ENCODE data around the gene CAB39L. TPM values are rescaled to one million over a fixed set of nuclear protein-coding genes. Genes with fewer than 3 reads are reported as not detected.
A peak's percentile ranks its signal among the peaks of the same experiment; 100 is the strongest.

The CAB39L gene
- 6.8 TPM for total RNA-seq

- H3K9me3 ChIP-seq (ENCODE audit: control insufficient read depth in 3 of 3, low read length in 3 of 3): no peaks in the 10 kb centered on the region
- peak within 1 kb of the TSS; percentile 74 to 87 (median 87) for H3K9ac ChIP-seq (ENCODE audit: low read depth in 1 of 3, low read length in 3 of 3)
- H3K4me3 ChIP-seq (ENCODE audit: low read length in 3 of 3): peak within 1 kb of the TSS; percentile 86 to 94 (median 92)
- H3K27ac ChIP-seq (ENCODE audit: low read depth, low read length): peak within 1 kb of the TSS; percentile 85
- peaks cover 0 to 11% (median 0%) of the 10 kb centered on the region in 3 donors for H3K4me1 ChIP-seq (ENCODE audit: control insufficient read depth in 3 of 3, insufficient read depth in 3 of 3, low read length in 3 of 3)
- no peaks in the 10 kb centered on the region for H3K27me3 ChIP-seq (ENCODE audit: control insufficient read depth in 3 of 3, insufficient read depth in 3 of 3, low read length in 3 of 3)
- no peaks in the 10 kb centered on the region for H3K36me3 ChIP-seq (ENCODE audit: control insufficient read depth in 3 of 3, insufficient read depth in 3 of 3, low read length in 3 of 3)
Measured at GRCh38 chr13:49443704-49444523, at the start of gene CAB39L, which contains the start of gene SETDB2. Gene CAB39L (minus strand): TSS chr13:49444064. CDS start chr13:49382910, 61,154 bp downstream. Gene SETDB2 (plus strand): TSS chr13:49444274. CDS start chr13:49451894, 7,620 bp downstream.

GRCh38 chr13:49488563-49488962 is 44.7 kb upstream of the CAB39L start:
- Histone ChIP-seq H3K27me3 (ENCODE audit: control insufficient read depth in 3 of 3, insufficient read depth in 3 of 3, low read length in 3 of 3) (no peaks in the 10 kb centered on the region), H3K9me3 (ENCODE audit: control insufficient read depth in 3 of 3, low read length in 3 of 3) (no peaks in the 10 kb centered on the region), H3K36me3 (ENCODE audit: control insufficient read depth in 3 of 3, insufficient read depth in 3 of 3, low read length in 3 of 3) (peaks cover 0 to 17% (median 15%) of the 10 kb centered on the region in 3 donors), H3K27ac (ENCODE audit: low read depth, low read length) (no peak overlapping the region), H3K4me3 (ENCODE audit: low read length in 3 of 3) (no peak overlapping the region), H3K4me1 (ENCODE audit: control insufficient read depth in 3 of 3, insufficient read depth in 3 of 3, low read length in 3 of 3) (no peaks in the 10 kb centered on the region), H3K9ac (ENCODE audit: low read depth in 1 of 3, low read length in 3 of 3) (no peak overlapping the region)

GRCh38 chr13:49481788-49482187 is 37.9 kb upstream of the CAB39L start:
- Histone ChIP-seq H3K4me1 (ENCODE audit: control insufficient read depth in 3 of 3, insufficient read depth in 3 of 3, low read length in 3 of 3) (no peaks in the 10 kb centered on the region), H3K4me3 (ENCODE audit: low read length in 3 of 3) (no peak overlapping the region), H3K27me3 (ENCODE audit: control insufficient read depth in 3 of 3, insufficient read depth in 3 of 3, low read length in 3 of 3) (no peaks in the 10 kb centered on the region), H3K36me3 (ENCODE audit: control insufficient read depth in 3 of 3, insufficient read depth in 3 of 3, low read length in 3 of 3) (peaks cover 0 to 26% (median 24%) of the 10 kb centered on the region in 3 donors), H3K9me3 (ENCODE audit: control insufficient read depth in 3 of 3, low read length in 3 of 3) (no peaks in the 10 kb centered on the region), H3K27ac (ENCODE audit: low read depth, low read length) (no peak overlapping the region), H3K9ac (ENCODE audit: low read depth in 1 of 3, low read length in 3 of 3) (no peak overlapping the region)

GRCh38 chr13:49476529-49476928 is 32.7 kb upstream of the CAB39L start:
- no peak overlapping the region for H3K9ac ChIP-seq (ENCODE audit: low read depth in 1 of 3, low read length in 3 of 3)
- peaks cover 3 to 18% (median 13%) of the 10 kb centered on the region in 3 donors for H3K36me3 ChIP-seq (ENCODE audit: control insufficient read depth in 3 of 3, insufficient read depth in 3 of 3, low read length in 3 of 3)
- H3K9me3 ChIP-seq (ENCODE audit: control insufficient read depth in 3 of 3, low read length in 3 of 3): no peaks in the 10 kb centered on the region
- H3K27ac ChIP-seq (ENCODE audit: low read depth, low read length): no peak overlapping the region
- H3K27me3 ChIP-seq (ENCODE audit: control insufficient read depth in 3 of 3, insufficient read depth in 3 of 3, low read length in 3 of 3): no peaks in the 10 kb centered on the region
- no peaks in the 10 kb centered on the region for H3K4me1 ChIP-seq (ENCODE audit: control insufficient read depth in 3 of 3, insufficient read depth in 3 of 3, low read length in 3 of 3)
- no peak overlapping the region for H3K4me3 ChIP-seq (ENCODE audit: low read length in 3 of 3)

DNA sequence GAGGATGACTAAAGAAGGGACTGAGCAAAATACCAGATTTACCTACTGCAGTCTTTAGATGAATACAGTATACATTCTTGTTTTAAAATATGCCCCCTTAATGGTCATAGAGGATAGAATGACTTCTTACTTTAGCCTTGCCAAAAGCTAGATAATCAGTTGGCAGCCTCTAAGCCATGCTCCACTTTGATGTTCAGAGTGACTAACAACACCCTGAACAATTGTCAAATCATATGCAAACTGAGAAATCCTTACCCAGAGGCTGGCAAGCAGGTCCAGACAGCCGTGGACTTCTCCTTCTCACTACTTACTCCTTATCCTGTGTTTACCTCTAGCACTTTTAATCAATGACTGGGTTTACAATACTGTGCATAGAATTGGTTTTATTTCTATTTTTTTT is 28.3 kb upstream of the CAB39L start:
- Histone ChIP-seq H3K36me3 (ENCODE audit: control insufficient read depth in 3 of 3, insufficient read depth in 3 of 3, low read length in 3 of 3) (peaks cover 3 to 8% (median 4%) of the 10 kb centered on the region in 3 donors), H3K9ac (ENCODE audit: low read depth in 1 of 3, low read length in 3 of 3) (no peak overlapping the region), H3K4me3 (ENCODE audit: low read length in 3 of 3) (no peak overlapping the region), H3K27ac (ENCODE audit: low read depth, low read length) (no peak overlapping the region), H3K4me1 (ENCODE audit: control insufficient read depth in 3 of 3, insufficient read depth in 3 of 3, low read length in 3 of 3) (no peaks in the 10 kb centered on the region), H3K27me3 (ENCODE audit: control insufficient read depth in 3 of 3, insufficient read depth in 3 of 3, low read length in 3 of 3) (no peaks in the 10 kb centered on the region), H3K9me3 (ENCODE audit: control insufficient read depth in 3 of 3, low read length in 3 of 3) (no peaks in the 10 kb centered on the region)

DNA sequence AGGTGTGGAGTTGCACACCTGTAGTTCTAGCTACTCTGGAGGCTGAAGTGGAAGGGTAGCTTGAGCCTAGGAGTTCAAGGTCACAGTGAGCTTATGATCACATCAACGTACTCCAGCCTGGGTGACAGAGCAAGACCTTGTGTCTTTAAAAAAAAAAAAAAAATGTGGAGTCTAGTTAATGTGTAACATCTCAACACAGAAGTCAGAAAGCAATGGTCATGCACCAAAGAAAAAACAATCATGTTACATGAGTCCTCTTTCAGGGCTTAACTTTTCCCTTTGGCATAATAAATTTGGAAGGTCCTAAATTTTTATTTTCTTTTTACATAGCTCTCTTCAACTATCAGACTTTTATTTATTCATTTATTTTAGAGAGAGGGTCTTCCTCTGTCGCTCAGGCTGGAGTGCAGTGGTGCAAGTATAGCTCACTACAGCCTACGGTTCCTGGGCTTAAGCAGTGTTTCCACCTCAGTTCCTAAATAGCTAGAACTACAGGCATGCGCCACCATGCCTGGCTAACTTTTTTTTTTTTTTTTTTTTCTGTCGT is 22.5 kb upstream of the CAB39L start:
- Histone ChIP-seq H3K9ac (ENCODE audit: low read depth in 1 of 3, low read length in 3 of 3) (no peak overlapping the region), H3K27me3 (ENCODE audit: control insufficient read depth in 3 of 3, insufficient read depth in 3 of 3, low read length in 3 of 3) (no peaks in the 10 kb centered on the region), H3K27ac (ENCODE audit: low read depth, low read length) (no peak overlapping the region), H3K4me3 (ENCODE audit: low read length in 3 of 3) (no peak overlapping the region), H3K9me3 (ENCODE audit: control insufficient read depth in 3 of 3, low read length in 3 of 3) (peaks cover 0 to 4% (median 0%) of the 10 kb centered on the region in 3 donors), H3K4me1 (ENCODE audit: control insufficient read depth in 3 of 3, insufficient read depth in 3 of 3, low read length in 3 of 3) (no peaks in the 10 kb centered on the region), H3K36me3 (ENCODE audit: control insufficient read depth in 3 of 3, insufficient read depth in 3 of 3, low read length in 3 of 3) (peaks cover 6 to 24% (median 7%) of the 10 kb centered on the region in 3 donors)

- H3K4me1 ChIP-seq (ENCODE audit: control insufficient read depth in 3 of 3, insufficient read depth in 3 of 3, low read length in 3 of 3): no peaks in the 10 kb centered on the region
- no peaks in the 10 kb centered on the region for H3K27me3 ChIP-seq (ENCODE audit: control insufficient read depth in 3 of 3, insufficient read depth in 3 of 3, low read length in 3 of 3)
- no peak overlapping the region for H3K27ac ChIP-seq (ENCODE audit: low read depth, low read length)
- H3K9me3 ChIP-seq (ENCODE audit: control insufficient read depth in 3 of 3, low read length in 3 of 3): peaks cover 0 to 4% (median 0%) of the 10 kb centered on the region in 3 donors
- H3K36me3 ChIP-seq (ENCODE audit: control insufficient read depth in 3 of 3, insufficient read depth in 3 of 3, low read length in 3 of 3): peaks cover 6 to 24% (median 7%) of the 10 kb centered on the region in 3 donors
- no peak overlapping the region for H3K9ac ChIP-seq (ENCODE audit: low read depth in 1 of 3, low read length in 3 of 3)
- no peak overlapping the region for H3K4me3 ChIP-seq (ENCODE audit: low read length in 3 of 3)
Measured at GRCh38 chr13:49464621-49465325, 20.9 kb upstream of the CAB39L start.

DNA sequence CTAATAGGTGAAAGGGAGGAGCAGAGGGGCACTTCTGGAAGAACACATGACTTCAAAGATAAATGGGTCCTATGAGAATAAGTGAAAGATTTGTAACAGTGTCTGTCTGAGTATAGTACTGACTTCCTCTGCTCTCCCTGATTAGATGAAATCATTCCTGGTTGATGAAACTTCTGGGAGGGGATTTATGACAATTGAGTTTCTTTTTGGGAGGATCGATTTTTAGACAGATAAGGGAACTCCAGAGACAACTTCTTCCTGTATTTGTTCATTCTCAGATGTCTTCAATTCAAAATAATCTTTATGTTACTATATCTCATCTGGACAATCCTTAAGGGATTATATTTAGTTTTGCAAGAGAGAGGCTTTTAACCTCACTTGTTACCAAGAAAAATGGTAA is 20.2 kb upstream of the CAB39L start:
- Histone ChIP-seq H3K27me3 (ENCODE audit: control insufficient read depth in 3 of 3, insufficient read depth in 3 of 3, low read length in 3 of 3) (no peaks in the 10 kb centered on the region), H3K36me3 (ENCODE audit: control insufficient read depth in 3 of 3, insufficient read depth in 3 of 3, low read length in 3 of 3) (peaks cover 6 to 24% (median 7%) of the 10 kb centered on the region in 3 donors), H3K27ac (ENCODE audit: low read depth, low read length) (no peak overlapping the region), H3K9ac (ENCODE audit: low read depth in 1 of 3, low read length in 3 of 3) (no peak overlapping the region), H3K4me3 (ENCODE audit: low read length in 3 of 3) (no peak overlapping the region), H3K4me1 (ENCODE audit: control insufficient read depth in 3 of 3, insufficient read depth in 3 of 3, low read length in 3 of 3) (no peaks in the 10 kb centered on the region), H3K9me3 (ENCODE audit: control insufficient read depth in 3 of 3, low read length in 3 of 3) (peaks cover 0 to 4% (median 0%) of the 10 kb centered on the region in 3 donors)

DNA sequence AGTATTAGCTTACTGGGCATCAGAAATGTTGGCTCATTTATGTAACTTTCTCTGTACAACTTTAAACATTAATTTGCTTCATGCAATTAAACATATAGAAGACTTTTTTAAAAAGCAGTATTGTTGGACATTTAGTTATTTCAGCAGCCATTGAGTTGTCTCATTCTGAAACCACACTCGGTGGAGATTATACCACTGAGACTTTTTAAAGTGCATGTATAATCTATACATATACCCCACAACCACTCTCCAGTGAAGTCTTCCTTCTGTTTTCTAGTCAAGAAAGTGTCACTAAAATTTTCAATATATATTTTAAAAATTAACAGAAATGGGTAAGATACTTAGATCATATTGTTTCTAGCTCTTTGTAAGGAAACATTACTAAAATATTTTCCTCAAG is 15.7 kb upstream of the CAB39L start:
- Histone ChIP-seq H3K36me3 (ENCODE audit: control insufficient read depth in 3 of 3, insufficient read depth in 3 of 3, low read length in 3 of 3) (peaks cover 6 to 24% (median 7%) of the 10 kb centered on the region in 3 donors), H3K27ac (ENCODE audit: low read depth, low read length) (no peak overlapping the region), H3K27me3 (ENCODE audit: control insufficient read depth in 3 of 3, insufficient read depth in 3 of 3, low read length in 3 of 3) (no peaks in the 10 kb centered on the region)

More for the DNA sequence above, 15.7 kb upstream of the CAB39L start:
- H3K9me3 ChIP-seq (ENCODE audit: control insufficient read depth in 3 of 3, low read length in 3 of 3): peaks cover 0 to 4% (median 0%) of the 10 kb centered on the region in 3 donors
- no peak overlapping the region for H3K4me3 ChIP-seq (ENCODE audit: low read length in 3 of 3)
- no peaks in the 10 kb centered on the region for H3K4me1 ChIP-seq (ENCODE audit: control insufficient read depth in 3 of 3, insufficient read depth in 3 of 3, low read length in 3 of 3)
- H3K9ac ChIP-seq (ENCODE audit: low read depth in 1 of 3, low read length in 3 of 3): no peak overlapping the region
